GM19463 (cell line): Measurements from ENCODE around the gene CFAP97D2.
"Not testable (repeated sequence)": the region's sequence is repeated elsewhere in the genome, so short reads cannot be mapped to it uniquely, and the experiment has no call there.

Experiments
- ATAC-seq: cut with Tn5 transposase; IDR thresholded peaks from one replicate; pipeline ENCODE4 v1.9.1; 2021; ENCODE audit warnings: mild to moderate bottlenecking, moderate library complexity; ENCODE audit not compliant: unreplicated experiment

The CFAP97D2 gene

DNA sequence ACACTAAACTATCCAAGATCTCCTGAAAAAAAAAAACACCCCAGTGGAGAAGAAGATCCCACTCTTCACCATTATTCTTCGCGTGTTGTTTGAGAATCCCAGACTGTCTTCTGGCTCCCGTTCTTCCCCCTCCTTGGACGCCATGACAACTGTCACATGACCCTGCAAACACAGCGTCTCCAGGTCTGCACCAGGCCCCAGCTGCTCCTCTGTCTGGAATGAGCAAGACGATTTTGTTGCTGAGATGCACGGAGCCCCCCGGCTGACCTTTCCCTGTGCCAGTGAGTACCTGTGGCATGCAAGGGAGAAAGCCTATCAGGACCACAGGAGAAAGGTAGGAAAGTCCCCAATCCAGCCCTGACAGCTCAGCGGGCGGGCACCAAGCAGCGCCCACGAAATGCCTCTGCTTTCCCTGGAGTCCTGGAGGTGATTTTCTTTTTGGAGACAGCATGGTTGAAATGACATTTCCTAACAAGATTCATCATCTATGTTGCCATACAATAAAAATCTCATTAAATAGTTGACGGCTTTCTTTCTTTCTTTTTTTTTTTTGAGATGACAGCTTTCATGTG, at the start of gene CFAP97D2:
TSS of gene CFAP97D2 (plus strand) at position 171 of the 572 bp plus-strand sequence. CDS start at position 245, 74 bp downstream.
- no peak for ATAC-seq

GRCh38 chr13:114129649-114130062, 49.4 kb upstream of the CFAP97D2 start:
- no peak for ATAC-seq

GRCh38 chr13:114130131-114130836, 48.8 kb upstream of the CFAP97D2 start:
- no peak for ATAC-seq

GRCh38 chr13:114130837-114131582, 48.0 kb upstream of the CFAP97D2 start:
- ATAC-seq: peak; percentile 20

DNA sequence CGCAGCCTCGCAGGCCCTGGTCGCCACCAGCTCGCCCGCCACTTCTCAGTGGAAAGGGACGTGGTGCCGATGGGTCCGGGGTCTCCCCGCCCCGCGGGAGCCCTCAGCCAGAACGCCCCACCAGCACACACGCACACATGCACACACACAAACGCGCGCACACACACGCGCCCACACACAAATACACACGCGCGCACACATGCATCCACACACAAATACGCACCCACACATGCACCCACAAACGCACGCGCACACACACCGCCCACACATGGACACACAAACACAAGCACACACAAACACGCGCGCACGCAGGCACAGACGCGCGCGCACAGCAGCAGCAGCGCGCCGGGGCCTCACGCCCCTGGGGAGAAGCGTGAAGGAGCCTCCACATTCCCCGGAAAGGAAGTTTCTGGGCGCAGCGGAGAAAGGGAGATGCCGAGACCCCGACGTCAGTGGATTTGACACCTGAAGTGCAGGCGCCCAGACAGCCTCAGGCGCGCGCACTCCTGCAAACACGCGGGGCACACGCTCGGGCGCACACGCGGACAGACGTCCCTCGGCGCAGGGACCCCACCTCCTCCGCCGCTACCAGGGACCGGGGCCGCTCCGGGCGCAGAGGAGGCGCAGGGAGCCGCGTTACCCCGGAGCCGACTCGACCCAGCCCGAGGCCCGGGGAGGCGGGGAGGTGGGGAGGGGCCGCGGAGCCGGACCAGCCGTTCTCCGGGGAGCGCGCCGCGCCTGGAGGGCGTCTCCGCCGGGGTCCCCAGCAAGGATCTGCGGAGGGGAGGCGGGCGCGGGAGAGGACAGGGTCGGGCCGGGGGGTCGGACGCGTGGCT, 47.3 kb upstream of the CFAP97D2 start:
- no peak for ATAC-seq

GRCh38 chr13:114132419-114133121, 46.5 kb upstream of the CFAP97D2 start, which contains the start of gene RASA3:
Gene RASA3, minus strand, starts transcription at chr13:114132623. Its CDS starts 134 bp downstream, at chr13:114132489.
- peak; percentile 63 for ATAC-seq

DNA sequence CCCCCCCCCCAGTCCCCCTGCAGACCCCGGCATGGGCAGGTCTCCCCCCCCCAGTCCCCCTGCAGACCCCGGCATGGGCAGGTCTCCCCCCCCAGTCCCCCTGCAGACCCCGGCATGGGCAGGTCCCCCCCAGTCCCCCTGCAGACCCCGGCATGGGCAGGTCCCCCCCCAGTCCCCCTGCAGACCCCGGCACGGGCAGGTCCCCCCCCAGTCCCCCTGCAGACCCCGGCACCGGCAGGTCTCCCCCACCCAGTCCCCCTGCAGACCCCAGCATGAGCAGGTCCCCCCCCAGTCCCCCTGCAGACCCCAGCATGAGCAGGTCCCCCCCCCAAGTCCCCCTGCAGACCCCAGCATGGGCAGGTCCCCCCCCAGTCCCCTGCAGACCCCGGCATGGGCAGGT, 45.9 kb upstream of the CFAP97D2 start:
- ATAC-seq: not testable (repeated sequence)

DNA sequence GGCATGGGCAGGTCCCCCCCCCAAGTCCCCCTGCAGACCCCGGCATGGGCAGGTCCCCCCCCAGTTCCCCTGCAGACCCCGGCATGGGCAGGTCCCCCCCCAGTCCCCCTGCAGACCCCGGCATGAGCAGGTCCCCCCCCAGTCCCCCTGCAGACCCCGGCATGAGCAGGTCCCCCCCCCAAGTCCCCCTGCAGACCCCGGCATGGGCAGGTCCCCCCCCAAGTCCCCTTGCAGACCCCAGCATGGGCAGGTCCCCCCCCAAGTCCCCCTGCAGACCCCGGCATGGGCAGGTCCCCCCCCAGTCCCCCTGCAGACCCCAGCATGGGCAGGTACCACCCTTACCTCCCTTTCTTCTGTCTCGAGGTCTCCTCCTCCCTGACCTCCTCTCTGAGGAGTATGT, 45.5 kb upstream of the CFAP97D2 start:
- not testable (repeated sequence) for ATAC-seq

DNA sequence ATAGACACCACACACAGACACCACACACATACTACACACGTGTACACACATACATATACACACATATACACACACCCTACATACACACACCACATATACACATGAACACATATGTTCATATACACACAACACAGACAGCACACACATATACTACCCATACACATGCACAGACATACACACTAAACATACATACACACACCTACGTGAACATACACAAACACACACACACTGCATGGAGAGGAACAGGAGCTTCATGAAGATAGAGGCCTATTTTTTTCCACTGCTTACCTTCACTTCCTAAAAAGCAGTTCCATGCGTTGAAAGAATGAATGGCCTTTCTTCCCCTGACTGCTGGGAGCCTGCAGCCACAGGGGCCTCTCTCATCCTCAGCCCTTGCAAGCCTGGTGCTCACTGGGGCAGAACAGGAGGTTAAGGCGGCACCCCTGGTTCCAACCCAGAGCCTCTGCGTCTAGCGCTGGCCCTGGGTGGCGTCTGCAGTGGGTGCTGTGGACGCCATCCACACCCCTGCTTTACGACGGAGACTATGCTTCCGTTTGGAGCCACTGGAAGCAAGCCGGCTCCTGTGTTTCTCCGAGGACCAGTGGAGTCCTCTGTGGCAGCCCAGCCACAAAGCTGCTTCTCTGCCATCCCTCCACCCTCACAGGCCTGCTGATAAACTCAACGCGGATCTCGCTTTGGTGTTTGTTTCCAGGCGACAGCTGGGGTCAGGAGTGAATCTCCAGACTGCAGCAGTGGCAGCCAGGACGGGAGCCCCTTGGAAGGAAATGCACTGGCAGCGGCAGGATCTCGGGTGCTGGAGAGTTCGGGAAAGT, 44.7 kb upstream of the CFAP97D2 start:
- no peak for ATAC-seq

GRCh38 chr13:114134944-114135610, 44.0 kb upstream of the CFAP97D2 start:
- ATAC-seq: no peak

DNA sequence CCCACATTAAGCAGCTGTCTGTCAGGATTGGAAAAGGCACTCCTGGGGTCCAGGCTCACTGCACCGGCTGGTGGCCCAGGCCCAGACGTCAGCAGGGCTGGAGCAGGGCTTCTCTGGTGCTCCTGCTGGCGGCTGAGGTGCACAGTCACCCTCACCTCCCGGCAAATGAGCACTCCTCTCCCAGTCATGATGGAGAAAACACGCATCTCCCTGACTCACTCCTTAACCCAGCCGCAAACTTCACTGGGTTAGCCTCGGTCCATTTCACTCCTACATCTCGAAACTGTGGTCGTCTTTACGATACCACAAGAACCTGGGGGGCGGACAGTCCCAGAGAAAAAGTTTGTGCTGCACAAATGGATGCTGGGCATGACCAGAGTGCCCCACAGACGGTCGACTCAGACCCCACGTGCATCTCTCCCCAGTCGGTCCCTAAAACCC, 43.3 kb upstream of the CFAP97D2 start:
- ATAC-seq: no peak

GRCh38 chr13:114136576-114136975, 42.5 kb upstream of the CFAP97D2 start:
- no peak for ATAC-seq

DNA sequence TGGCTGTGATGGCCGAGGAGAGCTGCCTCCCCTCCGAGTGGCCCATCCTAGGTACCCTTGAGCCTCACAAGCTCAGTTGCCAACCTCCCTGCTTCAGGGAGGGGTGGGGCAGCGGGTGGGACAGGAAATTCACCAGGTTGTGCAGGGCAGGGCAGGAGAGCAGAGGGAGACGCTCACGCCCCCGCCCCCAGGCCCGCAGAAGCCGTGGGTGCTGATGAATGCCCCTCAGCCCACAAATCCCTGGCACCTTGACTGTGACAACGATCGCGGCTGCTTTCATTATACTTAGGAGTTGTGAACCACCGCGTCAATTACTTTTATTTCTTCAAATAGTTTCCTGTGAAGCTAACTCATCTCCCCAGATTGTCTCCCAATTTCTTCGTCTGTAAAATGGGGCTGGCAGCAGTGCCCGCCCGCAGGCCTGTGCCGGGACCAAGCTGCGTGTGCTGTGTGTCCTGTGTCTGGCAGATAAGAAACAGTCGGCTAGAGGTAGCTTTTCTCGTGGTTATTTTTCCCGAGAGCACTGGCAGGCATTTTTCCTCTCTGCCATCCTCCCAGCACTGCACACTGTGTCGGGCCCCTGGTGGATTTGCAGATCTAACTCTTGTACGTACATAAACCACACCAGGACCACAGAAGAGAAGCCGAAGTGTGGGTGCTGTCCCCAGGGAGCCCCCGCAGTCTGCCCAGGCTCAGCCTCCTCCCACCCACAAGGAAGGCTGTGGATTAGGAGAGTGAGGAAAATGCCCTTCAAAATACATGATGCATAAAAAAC, 38.7 kb upstream of the CFAP97D2 start:
- ATAC-seq: no peak

GRCh38 chr13:114140906-114141250, 38.2 kb upstream of the CFAP97D2 start:
- ATAC-seq: no peak

- ATAC-seq: no peak
Observed at GRCh38 chr13:114141261-114141996, 37.6 kb upstream of the CFAP97D2 start.

- ATAC-seq: no peak
Observed at GRCh38 chr13:114142137-114142550, 36.9 kb upstream of the CFAP97D2 start.
